Panc1 (cell line): ENCODE data around the gene CA5A.
"Not testable (repeated sequence)": the region's sequence is repeated elsewhere in the genome, so short reads cannot be mapped to it uniquely, and the experiment has no call there.

Experiments
- CTCF ChIP-seq: fragments of 450-650 bp; IDR thresholded peaks from 2 replicates; pipeline ENCODE4 v1.5.1; 2017; ENCODE audit warnings: mild to moderate bottlenecking
- POLR2AphosphoS5 ChIP-seq: IDR thresholded peaks from 2 replicates; pipeline ENCODE4 v1.6.1; 2012; ENCODE audit warnings: mild to moderate bottlenecking, low read depth, low read length, moderate library complexity
- REST ChIP-seq, 2 experiments: IDR thresholded peaks; 2 replicates each; pipeline ENCODE4 v1.6.1; 2011 to 2012; ENCODE audit warnings: low read depth in 2 of 2, control low read depth in 1 of 2, low read length in 1 of 2, mild to moderate bottlenecking in 1 of 2, moderate library complexity in 1 of 2; ENCODE audit not compliant: insufficient read depth in 1 of 2
- SIN3A ChIP-seq: IDR thresholded peaks from 2 replicates; pipeline ENCODE4 v1.6.1; 2012; ENCODE audit warnings: low read depth, mild to moderate bottlenecking, low read length, moderate library complexity, borderline replicate concordance; ENCODE audit not compliant: insufficient read depth

- TF ChIP-seq CTCF; REST (IDR thresholded peaks at IDR 0.05; ENCODE audit: insufficient read depth in 1 of 2, low read depth in 2 of 2, low read length in 1 of 2); SIN3A; POLR2AphosphoS5: not testable (repeated sequence)
These were observed 73.0 kb downstream of the CA5A start for GRCh38 chr16:87863327-87863635.
